H9 (cell line): ENCODE data around the gene PLEKHA4. TPM values are rescaled to one million over a fixed set of nuclear protein-coding genes. Genes with fewer than 3 reads are reported as not detected.

ENCODE experiments used
- DNase-seq: peaks from one replicate; pipeline ENCODE4 v3.0.0-alpha.2; 2017
- H2AFZ ChIP-seq: one replicate; pipeline ENCODE4 v1.6.1; 2013; ENCODE audit warnings: mild to moderate bottlenecking, low read length, control low read depth, moderate library complexity
- H2AK5ac ChIP-seq: 2 replicates; pipeline ENCODE4 v1.6.1; 2013; ENCODE audit warnings: low read length, control low read depth, mixed read lengths; ENCODE audit not compliant: insufficient read length
- H2BK120ac ChIP-seq: one replicate; pipeline ENCODE4 v1.6.1; 2013; ENCODE audit warnings: low read depth, mild to moderate bottlenecking, low read length, control low read depth, inconsistent platforms; ENCODE audit not compliant: poor library complexity, severe bottlenecking
- H2BK12ac ChIP-seq: 2 replicates; pipeline ENCODE4 v1.6.1; 2013; ENCODE audit warnings: low read length, control low read depth, mixed read lengths, low read depth; ENCODE audit not compliant: insufficient read length
- H2BK15ac ChIP-seq: 2 replicates; pipeline ENCODE4 v1.6.1; 2013; ENCODE audit warnings: low read depth, low read length, control low read depth
- H2BK20ac ChIP-seq: one replicate; pipeline ENCODE4 v1.6.1; 2013; ENCODE audit warnings: low read depth, mild to moderate bottlenecking, low read length, control low read depth, inconsistent platforms; ENCODE audit not compliant: poor library complexity, severe bottlenecking
- H2BK5ac ChIP-seq: 2 replicates; pipeline ENCODE4 v1.6.1; 2013; ENCODE audit warnings: low read length, control low read depth, mixed read lengths; ENCODE audit not compliant: insufficient read length
- H3K14ac ChIP-seq: 2 replicates; pipeline ENCODE4 v1.6.1; 2013; ENCODE audit warnings: low read length, control low read depth; ENCODE audit not compliant: insufficient read depth
- H3K18ac ChIP-seq: 2 replicates; pipeline ENCODE4 v1.6.1; 2013; ENCODE audit warnings: low read depth, mild to moderate bottlenecking, mixed read lengths, low read length, control low read depth; ENCODE audit not compliant: insufficient read length
- H3K23ac ChIP-seq: 2 replicates; pipeline ENCODE4 v1.6.1; 2013; ENCODE audit warnings: low read length, control low read depth, mixed read lengths, low read depth; ENCODE audit not compliant: insufficient read length
- H3K23me2 ChIP-seq: 2 replicates; pipeline ENCODE4 v1.6.1; 2013; ENCODE audit warnings: low read depth, mild to moderate bottlenecking, mixed read lengths, low read length, control low read depth; ENCODE audit not compliant: insufficient read length, poor library complexity, severe bottlenecking
- H3K27ac ChIP-seq: 2 replicates; pipeline ENCODE4 v1.5.1; 2013; ENCODE audit warnings: low read length, control low read depth, mixed read lengths, low read depth; ENCODE audit not compliant: insufficient read length
- H3K27me3 ChIP-seq: 2 replicates; pipeline ENCODE4 v1.6.1; 2013; ENCODE audit warnings: low read length, control low read depth, inconsistent platforms; ENCODE audit not compliant: insufficient read depth
- H3K4ac ChIP-seq: 2 replicates; pipeline ENCODE4 v1.6.1; 2013; ENCODE audit warnings: low read depth, mild to moderate bottlenecking, control low read depth, inconsistent platforms, low read length, moderate library complexity
- H3K4me1 ChIP-seq: 2 replicates; pipeline ENCODE4 v1.6.1; 2013; ENCODE audit warnings: low read length, control low read depth, inconsistent platforms; ENCODE audit not compliant: insufficient read depth
- H3K4me2 ChIP-seq: 2 replicates; pipeline ENCODE4 v1.6.1; 2013; ENCODE audit warnings: low read length, control low read depth, mixed read lengths; ENCODE audit not compliant: insufficient read length, insufficient read depth
- H3K56ac ChIP-seq: 2 replicates; pipeline ENCODE4 v1.6.1; 2013; ENCODE audit warnings: low read depth, mild to moderate bottlenecking, mixed read lengths, low read length, control low read depth; ENCODE audit not compliant: insufficient read length
- H3K79me1 ChIP-seq: 2 replicates; pipeline ENCODE4 v1.6.1; 2013; ENCODE audit warnings: low read depth, mild to moderate bottlenecking, moderate library complexity, low read length, control low read depth, inconsistent platforms; ENCODE audit not compliant: insufficient read depth, poor library complexity, severe bottlenecking
- H3K79me2 ChIP-seq: 2 replicates; pipeline ENCODE4 v1.6.1; 2013; ENCODE audit warnings: low read length, control low read depth, inconsistent platforms; ENCODE audit not compliant: insufficient read depth
- H3K9ac ChIP-seq: 2 replicates; pipeline ENCODE4 v1.6.1; 2013; ENCODE audit warnings: low read length, control low read depth, mixed read lengths; ENCODE audit not compliant: insufficient read length; ENCODE audit errors: extremely low read depth
- H3K9me3 ChIP-seq: one replicate; pipeline ENCODE4 v1.6.1; 2013; ENCODE audit warnings: low read depth, low read length, inconsistent platforms; ENCODE audit not compliant: control insufficient read depth
- H3T11ph ChIP-seq: one replicate; pipeline ENCODE4 v1.6.1; 2013; ENCODE audit warnings: mild to moderate bottlenecking, low read length, control low read depth, inconsistent platforms
- H4K20me1 ChIP-seq: one replicate; pipeline ENCODE4 v1.6.1; 2013; ENCODE audit not compliant: control insufficient read depth, insufficient read length, insufficient read depth
- H4K5ac ChIP-seq: 2 replicates; pipeline ENCODE4 v1.6.1; 2013; ENCODE audit warnings: low read depth, mild to moderate bottlenecking, mixed read lengths, low read length, control low read depth; ENCODE audit not compliant: insufficient read length
- H4K8ac ChIP-seq: replicated peaks from 2 replicates; pipeline ENCODE4 v1.6.1; 2013; ENCODE audit warnings: low read length, control low read depth, mixed read lengths, low read depth; ENCODE audit not compliant: insufficient read length
- H4K91ac ChIP-seq: 2 replicates; pipeline ENCODE4 v1.6.1; 2013; ENCODE audit warnings: low read depth, mild to moderate bottlenecking, moderate library complexity, mixed read lengths, low read length, control low read depth; ENCODE audit not compliant: insufficient read length
- H3K27ac Mint-ChIP-seq, 3 experiments: 2 replicates in 2 of 3; 3 replicates in 1 of 3; pipeline ENCODE4 v1.8.0; 2020 to 2021; ENCODE audit warnings: mixed read lengths in 3 of 3, mild to moderate bottlenecking in 1 of 3, moderate library complexity in 1 of 3
- H3K27me3 Mint-ChIP-seq: 2 replicates; pipeline ENCODE4 v1.8.0; 2021; ENCODE audit warnings: low read depth, mild to moderate bottlenecking, moderate library complexity, mixed read lengths
- H3K36me3 Mint-ChIP-seq, 3 experiments: 2 replicates in 2 of 3; 3 replicates in 1 of 3; pipeline ENCODE4 v1.8.0; 2020 to 2021; ENCODE audit warnings: low read depth in 3 of 3, mixed read lengths in 3 of 3; ENCODE audit not compliant: insufficient read depth in 1 of 3
- H3K4me1 Mint-ChIP-seq, 2 experiments: 2 replicates each; pipeline ENCODE4 v1.8.0; 2020; ENCODE audit warnings: mixed read lengths in 2 of 2
- H3K4me3 Mint-ChIP-seq, 2 experiments: 2 replicates in 1 of 2; 3 replicates in 1 of 2; pipeline ENCODE4 v1.8.0; 2020 to 2021; ENCODE audit warnings: mild to moderate bottlenecking in 2 of 2, mixed read lengths in 2 of 2, moderate library complexity in 1 of 2
- H3K9me3 Mint-ChIP-seq, 2 experiments: 2 replicates in 1 of 2; 3 replicates in 1 of 2; pipeline ENCODE4 v1.8.0; 2020; ENCODE audit warnings: mild to moderate bottlenecking in 2 of 2, mixed read lengths in 2 of 2, moderate library complexity in 1 of 2
- WGBS: extraction: QIAGEN DNeasy Blood & Tissue Kit; methylation state at CpG from one replicate; pipeline ENCODE4 v1.1.7; 2013; ENCODE audit warnings: missing lambda C conversion rate, low lambda C conversion rate, mixed read lengths; ENCODE audit not compliant: insufficient read length; ENCODE audit errors: extremely low coverage; 5-methylcytosine and 5-hydroxymethylcytosine counted together
- total RNA-seq: library from RNA; stranded (reverse); gene quantifications from 2 replicates; pipeline ENCODE4 v1.2.1, GENCODE V29; 2021
- TF ChIP-seq, protein P1 (sequence below): fragments of 200-600 bp; sonication (generic); conservative IDR thresholded peaks from 3 replicates; pipeline ENCODE4 v1.8.0; 2021; ENCODE audit warnings: antibody characterized with exemption, mild to moderate bottlenecking

PLEKHA4 gene
- total RNA-seq, 1 experiment from 2014 or later, result 15.3 TPM

DNA sequence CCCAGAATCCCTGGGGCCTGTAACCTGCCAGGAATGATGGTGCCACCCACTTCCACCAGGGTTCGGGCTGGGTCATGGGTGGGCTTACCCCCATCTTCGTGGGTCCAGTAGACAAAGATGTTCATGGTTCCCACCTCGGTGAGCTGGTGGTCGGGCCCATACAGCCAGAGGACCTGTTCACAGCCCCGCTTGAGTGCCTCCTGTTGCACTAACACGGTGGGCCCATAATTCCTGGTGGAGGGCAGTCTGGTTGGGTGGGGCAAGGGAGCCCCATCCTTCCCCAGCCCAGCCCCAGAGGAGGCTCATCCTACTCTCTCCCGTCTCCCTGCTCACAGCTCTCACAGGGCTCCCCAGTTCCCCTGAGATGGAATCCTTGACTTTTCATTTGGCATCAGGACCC lies 71.3 kb downstream of the PLEKHA4 start:
- DNase-seq, result no peak
- no peak overlapping the region for H4K91ac ChIP-seq
- Mint-ChIP-seq H3K27ac (0 out of 7 replicates have a peak overlapping the region, but pooled peaks of 1 of the 3 experiments have one; percentile 28), H3K9me3 (0 out of 5 replicates have a peak, but pooled peaks cover 0 to 2% of the 10 kb centered on the region in 2 experiments), H3K4me1 (peaks cover 19 to 20% of the 10 kb centered on the region in 2 experiments), H3K36me3 (no peaks in the 10 kb centered on the region; a peak in 1 of 7 replicates), H3K27me3 (no peaks in the 10 kb centered on the region; the same call in none of the 2 replicates), H3K4me3 (no peak overlapping the region)
- no peak overlapping the region for H3K4ac ChIP-seq
- H2BK12ac ChIP-seq, result no peak overlapping the region
- no peak overlapping the region for H2BK15ac ChIP-seq
- H3K79me2 ChIP-seq, result no peaks in the 10 kb centered on the region
- no peak overlapping the region for H3K56ac ChIP-seq
- no peak overlapping the region for H2AK5ac ChIP-seq
- H3K18ac ChIP-seq, result no peak overlapping the region
- no peak overlapping the region for H3K4me2 ChIP-seq
- H3K23me2 ChIP-seq, result no peaks in the 10 kb centered on the region
- no peaks in the 10 kb centered on the region for H3K9me3 ChIP-seq
- no peak overlapping the region for H3K14ac ChIP-seq
- H2BK5ac ChIP-seq, result no peak overlapping the region
- H3K27ac ChIP-seq, result no peak overlapping the region
- H4K20me1 ChIP-seq, result no peaks in the 10 kb centered on the region
- no peaks in the 10 kb centered on the region for H3K79me1 ChIP-seq
- peaks cover 6% of the 10 kb centered on the region; the same call in 1 of the 2 replicates for H3K4me1 ChIP-seq
- H4K8ac ChIP-seq, result no peak overlapping the region
- WGBS, result no CpG with 5 or more reads among the region's 7 CpGs
- no peak overlapping the region for H2BK120ac ChIP-seq
- no peak overlapping the region for H3T11ph ChIP-seq
- no peak overlapping the region for H4K5ac ChIP-seq
- no peaks in the 10 kb centered on the region for H3K27me3 ChIP-seq
- H2BK20ac ChIP-seq, result no peak overlapping the region
- no peak overlapping the region for H3K9ac ChIP-seq
- TF ChIP-seq, protein P1, sequence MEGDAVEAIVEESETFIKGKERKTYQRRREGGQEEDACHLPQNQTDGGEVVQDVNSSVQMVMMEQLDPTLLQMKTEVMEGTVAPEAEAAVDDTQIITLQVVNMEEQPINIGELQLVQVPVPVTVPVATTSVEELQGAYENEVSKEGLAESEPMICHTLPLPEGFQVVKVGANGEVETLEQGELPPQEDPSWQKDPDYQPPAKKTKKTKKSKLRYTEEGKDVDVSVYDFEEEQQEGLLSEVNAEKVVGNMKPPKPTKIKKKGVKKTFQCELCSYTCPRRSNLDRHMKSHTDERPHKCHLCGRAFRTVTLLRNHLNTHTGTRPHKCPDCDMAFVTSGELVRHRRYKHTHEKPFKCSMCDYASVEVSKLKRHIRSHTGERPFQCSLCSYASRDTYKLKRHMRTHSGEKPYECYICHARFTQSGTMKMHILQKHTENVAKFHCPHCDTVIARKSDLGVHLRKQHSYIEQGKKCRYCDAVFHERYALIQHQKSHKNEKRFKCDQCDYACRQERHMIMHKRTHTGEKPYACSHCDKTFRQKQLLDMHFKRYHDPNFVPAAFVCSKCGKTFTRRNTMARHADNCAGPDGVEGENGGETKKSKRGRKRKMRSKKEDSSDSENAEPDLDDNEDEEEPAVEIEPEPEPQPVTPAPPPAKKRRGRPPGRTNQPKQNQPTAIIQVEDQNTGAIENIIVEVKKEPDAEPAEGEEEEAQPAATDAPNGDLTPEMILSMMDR, result no peak
- H2AFZ ChIP-seq, result no peak overlapping the region
- no peak overlapping the region for H3K23ac ChIP-seq
